Stimulated activated naive CD4-positive, alpha-beta T cell treated with Interleukin-2 at 50 U/mL for 16 hours (primary cell): ENCODE data around the gene RMND5B.
A peak's percentile ranks its signal among the peaks of the same experiment; 100 is the strongest.
"Not testable (repeated sequence)": the region's sequence is repeated elsewhere in the genome, so short reads cannot be mapped to it uniquely, and the experiment has no call there.

Experiments used
- DNase-seq: peaks from one replicate; lab custom pipeline; 2025; lab: John Stamatoyannopoulos, UW

Gene RMND5B, protein sequence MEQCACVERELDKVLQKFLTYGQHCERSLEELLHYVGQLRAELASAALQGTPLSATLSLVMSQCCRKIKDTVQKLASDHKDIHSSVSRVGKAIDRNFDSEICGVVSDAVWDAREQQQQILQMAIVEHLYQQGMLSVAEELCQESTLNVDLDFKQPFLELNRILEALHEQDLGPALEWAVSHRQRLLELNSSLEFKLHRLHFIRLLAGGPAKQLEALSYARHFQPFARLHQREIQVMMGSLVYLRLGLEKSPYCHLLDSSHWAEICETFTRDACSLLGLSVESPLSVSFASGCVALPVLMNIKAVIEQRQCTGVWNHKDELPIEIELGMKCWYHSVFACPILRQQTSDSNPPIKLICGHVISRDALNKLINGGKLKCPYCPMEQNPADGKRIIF

DNA sequence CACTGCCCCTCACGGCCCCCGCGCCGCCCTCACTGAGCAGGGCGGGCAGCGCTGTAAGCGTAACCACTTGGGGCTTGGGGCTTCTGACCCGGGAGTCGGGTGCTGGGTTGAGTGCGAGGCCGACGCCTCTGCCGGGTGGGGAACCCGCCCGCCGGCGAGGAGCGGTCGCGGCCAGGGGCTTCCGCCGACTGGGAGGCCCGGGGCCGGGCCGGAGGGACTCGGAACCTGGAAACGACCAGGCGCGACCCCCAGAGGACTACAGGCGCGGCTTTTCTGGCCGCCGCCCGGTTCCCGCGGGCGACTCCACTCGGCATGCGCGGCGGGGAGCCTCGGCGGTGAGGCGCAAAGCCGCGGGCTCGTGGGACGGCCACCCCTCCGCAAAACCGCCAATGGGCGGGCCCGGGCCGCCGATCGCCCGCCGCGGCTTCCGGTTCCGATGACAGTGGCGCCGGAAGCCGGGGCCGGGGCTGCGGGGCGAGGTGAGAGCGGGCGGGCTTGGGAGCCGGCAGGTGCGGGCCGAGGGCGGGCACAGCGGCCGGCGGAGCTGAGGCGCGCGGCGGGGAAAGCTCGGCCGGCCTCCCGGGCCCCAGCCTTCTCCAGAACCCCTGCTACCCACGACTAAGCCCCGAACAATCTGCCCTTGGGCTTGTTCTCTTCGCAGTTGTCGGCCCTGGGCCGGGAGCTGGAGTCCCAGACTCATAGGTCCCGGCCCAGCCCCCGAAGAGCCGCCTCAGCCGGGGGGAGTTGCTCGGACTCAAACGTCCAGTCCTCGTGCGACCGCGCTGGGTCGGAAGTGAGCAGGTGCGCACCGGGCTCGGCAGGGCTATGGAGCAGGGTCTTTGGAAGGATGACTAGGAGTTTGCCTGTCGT, at the start of gene RMND5B:
RMND5B (plus strand) TSS at position 439 of the 870 bp plus-strand sequence. CDS start 7,106 bp downstream, outside the sequence.
- DNase-seq: peak; percentile 77

- no peak for DNase-seq
These were observed 49.1 kb upstream of the RMND5B start for GRCh38 chr5:178081571-178082243.

- DNase-seq: no peak
These were observed 46.9 kb upstream of the RMND5B start for GRCh38 chr5:178083922-178084321.

DNA sequence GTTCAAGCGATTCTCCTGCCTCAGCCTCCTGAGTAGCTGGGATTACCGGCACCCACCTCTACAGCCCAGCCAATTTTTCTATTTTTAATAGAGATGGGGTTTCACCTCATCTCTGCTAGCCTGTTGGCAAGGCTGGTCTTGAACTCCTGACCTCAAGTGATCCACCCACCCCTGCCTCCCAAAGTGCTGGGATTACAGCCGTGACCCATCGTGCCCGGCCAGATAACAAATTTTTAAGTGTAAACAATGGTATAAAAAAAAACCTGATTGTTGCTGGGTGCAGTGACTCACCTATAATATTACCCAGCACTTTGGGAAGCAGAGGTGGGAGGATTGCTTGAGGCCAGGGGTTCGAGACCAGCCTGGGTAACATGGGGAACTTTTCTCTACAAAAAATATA, 45.5 kb upstream of the RMND5B start:
- no peak for DNase-seq

- no peak for DNase-seq
These were observed 44.5 kb upstream of the RMND5B start for GRCh38 chr5:178086266-178086665.

DNA sequence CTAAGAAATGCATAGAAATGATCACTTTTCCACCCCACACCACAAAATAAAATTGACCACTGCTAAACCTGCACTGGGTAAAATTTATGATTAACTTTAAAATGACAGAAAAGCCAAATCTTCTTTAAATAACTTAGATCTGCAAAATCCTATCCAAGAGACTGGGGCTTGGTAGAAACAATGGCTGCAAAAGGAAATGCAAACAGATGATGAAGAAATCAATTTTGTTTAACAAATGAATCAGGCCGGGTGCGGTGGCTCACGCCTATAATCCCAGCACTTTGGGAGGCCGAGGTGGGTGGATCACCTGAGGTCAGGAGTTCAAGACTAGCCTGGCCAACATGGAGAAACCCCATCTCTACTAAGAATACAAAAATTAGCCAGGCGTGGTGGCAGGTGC, 43.6 kb upstream of the RMND5B start:
- not testable (repeated sequence) for DNase-seq

DNA sequence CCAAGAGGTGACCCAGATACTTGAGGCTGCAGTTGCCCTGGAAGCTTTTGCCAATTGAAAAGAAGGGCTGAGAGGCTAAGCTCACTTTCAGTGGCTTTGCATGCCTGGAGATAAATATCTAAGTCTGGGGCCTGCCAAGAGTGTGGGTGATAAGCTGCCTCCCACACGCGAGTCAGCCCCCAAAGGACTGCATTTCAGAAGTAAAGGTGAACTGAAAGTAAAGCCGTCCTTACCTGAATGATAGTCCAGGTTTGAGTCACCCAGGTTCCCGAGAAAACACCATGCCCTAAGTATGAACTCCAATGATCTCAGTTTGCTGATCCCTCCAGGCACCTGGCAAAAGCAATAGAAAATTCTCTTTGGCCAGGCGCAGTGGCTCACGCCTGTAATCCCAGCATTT, 40.0 kb upstream of the RMND5B start:
- no peak for DNase-seq

DNA sequence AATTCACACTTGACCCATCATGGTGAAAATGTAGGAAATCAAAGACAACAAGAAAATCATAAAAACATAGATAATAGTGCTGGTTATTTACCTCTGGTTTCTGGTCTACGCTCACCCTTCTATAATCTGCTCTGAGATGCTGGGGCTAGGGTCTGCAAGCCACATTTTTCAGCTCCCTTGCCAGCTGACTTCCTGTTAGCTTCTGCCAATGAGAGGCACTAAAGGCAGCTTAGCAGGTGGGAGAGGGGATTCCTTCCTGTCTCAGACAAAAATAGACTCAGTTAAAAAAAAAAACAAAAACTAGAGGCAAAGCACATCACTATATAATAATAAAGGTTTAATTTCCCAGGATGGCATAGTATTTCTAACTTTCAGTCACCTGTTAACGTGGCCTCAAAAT, 37.7 kb upstream of the RMND5B start:
- no peak for DNase-seq

DNA sequence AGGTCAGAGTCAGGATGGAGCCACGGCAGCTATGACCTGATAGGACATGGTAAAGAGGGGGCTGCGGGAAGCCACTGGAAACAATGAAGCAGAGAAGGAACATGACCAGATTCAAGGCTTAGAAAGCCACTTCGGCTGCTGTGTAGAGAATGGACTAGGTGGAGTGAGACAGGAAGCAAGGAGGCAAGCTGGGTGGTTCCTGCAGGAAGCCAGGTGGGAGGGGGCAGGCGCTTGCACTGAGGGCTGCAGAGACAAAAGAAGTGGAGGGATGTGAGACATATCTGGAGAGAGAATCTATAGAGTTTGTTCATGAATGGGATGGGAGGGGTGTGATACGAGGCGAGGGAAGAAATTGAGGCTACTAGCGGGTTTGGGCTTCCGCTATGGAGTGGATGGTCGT, 36.5 kb upstream of the RMND5B start:
- no peak for DNase-seq

GRCh38 chr5:178098685-178099084, 32.1 kb upstream of the RMND5B start:
- no peak for DNase-seq

DNA sequence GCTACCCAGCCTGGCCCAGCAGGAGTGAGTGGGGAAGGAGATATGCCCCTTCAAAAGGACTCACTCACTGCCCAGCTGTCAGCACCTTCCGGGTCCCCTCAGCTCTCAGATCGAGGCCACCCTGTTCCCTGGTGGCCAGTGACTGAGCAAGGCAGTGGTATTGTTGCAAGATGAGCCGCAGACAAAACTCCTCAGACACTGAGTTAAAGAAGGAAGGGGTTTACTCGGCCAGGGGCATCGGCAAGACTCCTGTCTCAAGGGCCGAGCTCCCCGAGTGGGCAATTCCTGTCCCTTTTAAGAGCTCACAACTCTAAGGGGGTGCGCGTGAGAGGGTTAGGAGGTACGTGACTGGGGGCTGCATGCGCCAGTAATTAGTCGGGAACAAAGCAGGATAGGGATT, 27.2 kb upstream of the RMND5B start:
- no peak for DNase-seq

- DNase-seq: no peak
These were observed 26.3 kb upstream of the RMND5B start for GRCh38 chr5:178104492-178104891.

GRCh38 chr5:178106086-178106485, 24.7 kb upstream of the RMND5B start:
- DNase-seq: no peak

DNA sequence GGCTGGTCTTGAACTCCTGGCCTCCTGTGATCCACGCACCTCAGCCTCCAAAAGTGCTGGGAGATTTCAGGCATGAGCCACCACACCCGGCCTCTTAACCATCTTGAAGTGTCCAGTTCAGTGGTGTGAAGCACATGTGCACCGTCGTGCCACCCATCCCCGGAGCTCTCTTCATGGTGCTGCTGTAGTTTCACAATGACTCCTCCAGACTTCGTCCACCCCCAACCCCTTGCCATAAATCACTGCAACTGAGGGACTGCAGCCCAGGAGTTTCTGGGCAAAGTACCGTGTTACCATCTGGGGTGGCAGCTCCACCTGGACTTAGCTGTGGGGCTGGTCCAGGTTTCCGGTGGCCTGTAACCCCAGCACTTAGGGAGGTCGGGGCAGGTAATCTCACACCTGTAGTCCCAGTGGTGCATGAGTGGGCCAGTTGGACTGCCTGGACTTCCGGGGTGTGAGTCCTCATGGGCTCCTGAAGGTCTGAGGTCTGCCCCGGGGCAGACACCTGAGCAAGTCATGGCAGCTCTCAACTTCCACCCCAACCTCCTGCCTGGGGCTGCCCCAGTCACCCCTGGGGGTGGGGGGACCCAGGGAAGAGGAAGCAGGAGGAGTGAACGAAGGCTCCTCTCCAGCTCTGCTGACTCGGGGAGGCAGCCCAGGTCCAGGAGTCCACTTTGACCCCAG, 24.1 kb upstream of the RMND5B start:
- no peak for DNase-seq

DNA sequence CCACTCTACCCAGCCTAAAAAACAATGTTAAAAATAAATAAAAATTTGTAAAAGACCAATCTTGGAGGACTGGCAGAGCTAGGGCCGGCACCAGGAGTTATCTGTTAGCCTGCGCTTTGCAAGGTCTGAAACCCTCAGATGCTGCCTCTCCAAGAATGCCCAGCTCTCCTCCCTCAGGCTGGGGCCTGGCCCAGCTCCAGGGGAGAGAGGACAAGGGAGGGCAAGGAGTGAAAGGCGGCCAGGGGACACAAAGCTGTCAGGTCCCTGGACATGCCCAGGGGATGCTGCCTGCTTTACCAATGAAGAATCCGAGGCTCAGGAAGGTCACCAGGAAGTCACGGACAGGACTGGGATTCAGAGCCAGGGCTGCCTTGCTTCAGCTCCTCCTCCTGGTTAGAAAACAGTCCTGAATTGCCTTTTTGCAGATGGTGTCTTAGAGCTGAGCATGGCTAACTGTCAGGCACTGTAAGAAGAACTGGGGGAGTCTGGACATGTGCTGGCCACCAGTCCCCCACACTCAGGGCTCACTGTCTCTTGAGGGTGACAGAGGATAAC, 23.0 kb upstream of the RMND5B start:
- DNase-seq: no peak

DNA sequence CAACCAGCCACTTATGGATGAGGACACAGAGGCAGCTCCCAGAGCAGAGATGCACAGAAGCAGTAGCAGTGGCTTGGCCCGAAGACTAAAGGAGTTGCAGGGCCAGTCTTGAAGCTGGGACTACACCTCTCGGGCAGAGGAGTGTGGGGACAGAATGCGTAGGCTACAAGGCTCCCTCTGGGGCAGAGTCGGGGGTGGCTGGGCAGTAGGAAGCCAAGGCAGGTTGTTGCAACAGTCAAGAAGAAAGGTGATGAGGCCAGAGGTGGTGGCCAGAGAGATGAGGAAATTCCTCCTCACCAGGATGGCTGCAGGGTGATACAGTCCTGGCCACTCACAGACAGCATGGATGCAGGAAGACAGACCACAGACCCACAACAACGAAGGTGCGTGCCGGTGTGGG, 22.4 kb upstream of the RMND5B start:
- no peak for DNase-seq

DNA sequence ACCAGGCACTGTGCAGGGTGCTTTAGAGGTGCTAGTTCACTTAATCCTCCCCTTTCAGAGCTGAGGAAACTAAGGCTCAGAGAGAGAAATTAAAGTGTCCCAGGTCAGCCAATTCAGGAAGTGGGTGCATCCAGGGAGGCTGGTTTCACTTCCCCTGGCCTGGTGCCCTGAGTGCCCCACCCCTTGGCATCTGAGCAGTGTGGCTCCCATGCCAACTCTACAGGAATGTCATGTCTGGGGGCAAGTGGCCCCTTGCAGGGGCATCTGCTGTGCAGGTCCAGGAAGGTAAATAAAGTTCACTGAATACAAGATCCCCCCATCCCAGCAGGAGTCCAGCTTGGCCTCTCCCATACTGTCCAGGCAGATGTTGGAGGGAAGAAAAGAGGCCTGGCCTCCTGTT, 21.8 kb upstream of the RMND5B start:
- no peak for DNase-seq

- DNase-seq: no peak
These were observed 20.3 kb upstream of the RMND5B start for GRCh38 chr5:178110511-178110910.

DNA sequence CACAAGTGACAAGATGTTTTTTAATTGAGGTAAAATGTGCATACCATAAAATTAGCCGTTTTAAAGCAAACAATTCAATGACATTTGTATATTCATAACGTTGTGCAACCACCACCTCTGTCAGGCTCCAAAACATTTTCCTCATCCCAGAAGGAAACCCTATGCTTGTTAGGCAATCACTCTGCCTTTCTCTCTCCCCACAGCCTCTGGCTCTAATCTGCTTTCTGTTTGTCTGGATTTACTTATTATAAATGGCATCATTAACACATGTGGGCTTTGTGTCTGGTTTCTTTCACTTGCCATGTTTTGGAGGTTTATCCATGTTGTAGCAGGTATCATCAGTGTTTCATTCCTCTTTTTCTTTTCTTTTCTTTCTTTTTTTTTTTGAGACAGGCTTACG, 18.9 kb upstream of the RMND5B start:
- DNase-seq: no peak

- no peak for DNase-seq
These were observed 18.3 kb upstream of the RMND5B start for GRCh38 chr5:178112545-178112944.

GRCh38 chr5:178113141-178113787, 17.6 kb upstream of the RMND5B start, which contains the start of gene N4BP3:
Gene N4BP3, plus strand, starts transcription at chr5:178113532. Its CDS starts 6,052 bp downstream, at chr5:178119584.
- peak; percentile 79 for DNase-seq
